Cardiac septum (tissue), 1 donor: ENCODE results near the gene GPN3. TPM values are rescaled to one million over a fixed set of nuclear protein-coding genes. Genes with fewer than 3 reads are reported as not detected.

Experiments
- total RNA-seq: library from RNA; stranded (reverse); fragmentation: NEBNext Ultra II Directional; extraction: Animal tissue kit (Norgen Biotek cat#: 25700); gene quantifications from one replicate; pipeline ENCODE4 v1.2.1, GENCODE V29; 2021
- donor health status: DM: no; HTN: no; CAD: no.

The GPN3 gene
- total RNA-seq, 1 donor from 2014 or later = 27.1 TPM

Other genes starting within 250 kb of the GPN3 start
- 918 TPM for gene ATP2A2, start 187.0 kb downstream of the GPN3 start, total RNA-seq
- gene ANAPC7, start 64.5 kb downstream of the GPN3 start, total RNA-seq = 35.3 TPM
- 102 TPM for gene ARPC3, start 17.9 kb downstream of the GPN3 start, total RNA-seq
- gene FAM216A, start 588 bp upstream of the GPN3 start, total RNA-seq = 4.7 TPM
- gene VPS29, start 33.9 kb upstream of the GPN3 start, total RNA-seq = 76.3 TPM
- gene RAD9B, start 34.1 kb upstream of the GPN3 start, total RNA-seq = 0.65 TPM
- gene PPTC7, start 115.1 kb upstream of the GPN3 start, total RNA-seq = 55.0 TPM
- 20.7 TPM for gene TCTN1, start 145.9 kb upstream of the GPN3 start, total RNA-seq
- 3.5 TPM for gene HVCN1, start 220.9 kb upstream of the GPN3 start, total RNA-seq